Measurements from ENCODE around the gene KIF3C.
"Not testable (repeated sequence)": the region's sequence is repeated elsewhere in the genome, so short reads cannot be mapped to it uniquely, and the experiment has no call there.

Gene KIF3C

DNA sequence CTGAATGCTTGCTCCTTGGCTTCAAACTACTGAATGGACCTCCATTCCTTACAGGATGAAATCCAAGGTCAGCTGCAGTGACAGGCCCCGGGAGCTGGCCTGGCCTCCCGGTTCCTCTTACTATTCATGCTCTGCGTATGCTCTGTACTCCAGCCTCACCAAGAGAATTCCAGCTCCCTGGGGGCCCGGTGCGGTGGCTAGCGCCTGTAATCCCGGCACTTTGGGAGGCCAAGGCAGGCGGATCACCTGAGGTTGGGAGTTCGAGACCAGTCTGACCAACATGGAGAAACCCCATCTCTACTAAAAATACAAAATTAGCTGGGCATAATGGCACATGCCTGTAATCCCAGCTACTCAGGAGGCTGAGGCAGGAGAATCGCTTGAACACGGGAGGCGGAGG, 23.7 kb downstream of the KIF3C start:
- not testable (repeated sequence) for DNase-seq

DNA sequence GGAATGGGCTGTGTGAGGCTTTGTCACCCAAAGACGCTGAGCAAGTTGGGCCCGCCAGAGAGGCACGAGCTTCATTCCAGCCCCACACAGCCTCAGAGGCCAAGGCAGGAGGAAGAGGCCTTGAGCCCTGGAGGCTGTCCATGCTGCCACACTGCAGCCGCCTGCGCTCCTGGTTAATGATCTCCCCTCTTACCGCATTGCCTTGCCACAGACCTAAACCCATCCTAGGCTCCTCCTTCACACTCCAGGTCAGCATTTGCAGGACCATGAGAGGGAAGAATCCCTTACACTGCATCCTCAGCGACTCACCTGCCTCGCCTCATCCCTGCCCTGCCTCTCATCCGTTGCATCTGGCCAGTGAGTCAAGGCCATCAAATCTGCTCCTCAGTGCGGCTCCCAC, 24.6 kb downstream of the KIF3C start:
- no peak for DNase-seq

DNA sequence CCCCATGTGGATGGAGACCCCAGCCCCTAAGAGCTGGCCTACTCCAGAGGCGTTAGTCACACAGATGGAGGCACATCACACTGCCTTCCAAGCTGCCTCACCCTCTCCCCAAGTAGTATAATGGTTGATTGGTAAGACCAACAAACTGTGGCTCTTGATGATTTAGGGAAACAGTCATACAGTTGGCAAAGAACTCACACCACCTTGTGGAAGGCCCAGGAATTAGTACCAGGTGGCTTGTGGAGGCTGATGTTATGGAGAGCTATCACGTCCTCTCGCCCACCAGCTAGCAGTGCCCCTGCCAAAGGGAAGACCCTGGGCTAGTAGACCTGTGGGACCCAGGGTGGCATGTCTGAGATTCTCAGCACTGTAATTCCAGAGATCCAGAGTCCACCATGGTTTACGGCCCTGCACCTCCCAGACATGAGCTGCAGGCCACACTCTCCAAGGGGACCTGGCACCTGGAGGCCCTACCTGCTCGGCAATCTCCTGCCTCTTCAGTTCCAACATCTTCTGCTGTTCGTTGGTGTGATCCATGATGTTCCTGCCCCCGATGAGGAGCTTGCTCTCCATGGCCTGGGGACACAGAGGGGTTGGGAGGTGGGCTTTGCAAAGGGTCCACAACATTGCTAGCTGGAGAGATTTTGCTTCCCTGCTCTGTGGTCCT, 26.3 kb downstream of the KIF3C start:
- no peak for DNase-seq

- no peak for DNase-seq
These were observed 27.3 kb downstream of the KIF3C start for GRCh38 chr2:25955036-25955435.

DNA sequence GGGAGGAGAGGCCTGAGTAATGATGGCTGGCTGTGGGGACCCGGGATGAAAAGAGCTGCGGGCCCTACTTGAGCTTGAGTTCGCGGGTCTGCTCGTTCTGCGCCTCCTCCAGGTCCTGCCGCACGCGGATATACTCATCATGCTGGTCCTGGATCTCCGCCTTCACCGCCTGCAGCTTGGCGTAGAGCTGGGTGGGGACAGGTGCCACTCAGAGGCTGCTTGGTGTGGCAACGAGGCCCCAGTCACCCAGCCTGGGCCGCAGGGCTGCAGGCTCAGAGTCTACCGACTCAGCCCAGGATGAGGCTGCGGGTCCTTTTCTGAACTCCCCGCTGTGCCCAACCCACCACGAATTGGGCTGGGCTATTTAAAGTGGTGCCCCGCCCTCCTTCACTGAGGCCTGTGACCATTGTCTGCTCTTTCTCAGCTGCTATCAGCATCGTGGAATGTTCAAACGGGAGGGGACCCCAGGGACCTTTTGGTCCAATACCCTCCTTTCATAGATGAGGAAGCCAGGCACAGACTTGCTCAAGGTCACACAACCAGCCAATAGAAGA, 28.0 kb downstream of the KIF3C start:
- no peak for DNase-seq

GRCh38 chr2:25951071-25951547, 31.2 kb downstream of the KIF3C start:
- DNase-seq = peak; percentile 81

- DNase-seq = no peak
These were observed 33.9 kb downstream of the KIF3C start for GRCh38 chr2:25948437-25948836.

GRCh38 chr2:25941042-25941441, 41.3 kb downstream of the KIF3C start:
- DNase-seq = no peak

- no peak for DNase-seq
These were observed 43.0 kb downstream of the KIF3C start for GRCh38 chr2:25939257-25939668.

GRCh38 chr2:25938345-25938744, 44.0 kb downstream of the KIF3C start:
- DNase-seq = no peak

- no peak for DNase-seq
These were observed 45.3 kb downstream of the KIF3C start for GRCh38 chr2:25936889-25937545.

- DNase-seq = no peak
These were observed 48.7 kb downstream of the KIF3C start for GRCh38 chr2:25933622-25934021.

DNA sequence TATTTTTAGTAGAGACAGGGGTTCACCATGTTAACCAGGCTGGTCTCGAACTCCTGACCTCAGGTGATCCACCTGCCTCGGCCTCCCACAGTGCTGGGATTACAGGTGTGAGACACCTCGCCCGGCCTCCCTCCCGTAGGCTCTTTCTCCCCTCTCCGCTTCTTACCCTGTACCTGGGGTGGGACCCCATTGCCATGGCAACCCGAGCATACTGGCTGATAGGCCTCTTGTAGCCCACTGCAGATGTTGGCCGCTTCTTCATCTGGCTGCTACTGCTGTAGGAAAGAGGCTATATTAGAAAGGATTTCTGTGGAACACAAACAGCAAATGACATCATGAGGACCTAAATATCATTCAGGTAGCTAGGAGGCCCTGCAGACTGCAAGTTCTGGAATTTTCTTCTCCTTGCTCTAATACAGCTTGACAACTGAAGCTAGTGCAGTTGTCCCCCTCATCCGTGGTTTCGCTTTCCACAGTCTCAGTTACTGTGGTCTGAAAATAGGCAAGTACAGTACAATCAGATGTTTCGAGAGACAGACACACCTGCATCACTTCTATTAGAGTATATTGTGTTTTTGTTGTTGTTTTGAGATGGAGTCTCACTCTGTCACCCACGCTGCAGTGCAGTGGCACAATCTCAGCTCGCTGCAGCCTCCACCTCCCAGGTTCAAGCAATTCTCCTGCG, 52.4 kb downstream of the KIF3C start:
- DNase-seq = no peak

DNA sequence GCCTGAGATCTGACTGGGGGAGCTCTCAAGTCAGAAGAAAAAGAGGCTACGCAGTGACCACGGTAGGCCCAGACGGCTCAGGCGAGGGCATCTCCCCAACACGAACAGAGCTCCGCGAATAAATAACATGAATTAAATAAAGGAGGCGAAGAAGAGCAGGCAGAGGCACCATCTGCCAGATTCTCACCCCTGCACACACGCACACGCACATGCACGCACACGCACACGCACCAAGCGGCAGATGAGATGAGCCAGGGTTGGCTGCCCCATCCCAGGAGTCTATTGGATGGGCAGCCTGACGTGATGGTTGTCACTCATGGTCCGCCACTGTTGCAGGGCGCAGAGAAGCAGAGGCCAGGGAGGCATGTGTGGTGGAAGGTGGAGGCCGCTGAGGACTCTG, 53.6 kb downstream of the KIF3C start:
- no peak for DNase-seq

DNA sequence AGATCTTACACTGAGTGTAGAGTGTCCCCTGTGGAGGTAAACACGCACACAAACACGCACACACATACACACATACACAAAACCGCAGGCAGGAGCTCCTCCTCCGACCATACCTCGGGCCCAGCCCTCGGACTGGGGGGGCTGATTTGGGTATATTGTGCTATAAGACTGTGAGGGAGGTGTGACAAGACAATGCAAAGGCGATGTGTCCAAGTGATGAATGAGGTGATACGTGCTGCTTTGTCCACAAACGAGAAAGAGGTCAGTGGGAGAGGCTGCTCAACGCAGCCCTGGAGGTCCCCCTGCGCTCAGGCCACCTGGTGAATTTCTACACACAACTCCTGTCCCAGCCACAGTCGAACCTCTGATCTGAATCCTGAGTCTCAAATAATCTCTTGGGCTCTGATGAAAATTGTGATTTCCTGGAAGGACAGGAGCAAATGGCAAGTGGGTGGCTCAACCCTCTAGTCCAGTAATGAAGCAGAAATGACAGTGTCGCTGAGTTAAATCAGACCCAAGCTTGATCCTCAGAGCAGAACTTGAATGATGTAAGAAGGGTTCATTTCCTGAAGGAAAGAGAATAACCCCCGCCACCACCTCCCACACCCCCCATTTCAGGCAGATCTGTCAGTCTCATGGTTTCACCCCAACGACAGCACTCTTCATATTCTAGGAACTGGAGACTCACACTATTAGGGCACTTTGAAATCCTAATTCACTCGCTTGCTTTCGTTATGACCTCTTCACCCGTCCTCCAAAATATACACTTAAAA, 55.1 kb downstream of the KIF3C start:
- no peak for DNase-seq

DNA sequence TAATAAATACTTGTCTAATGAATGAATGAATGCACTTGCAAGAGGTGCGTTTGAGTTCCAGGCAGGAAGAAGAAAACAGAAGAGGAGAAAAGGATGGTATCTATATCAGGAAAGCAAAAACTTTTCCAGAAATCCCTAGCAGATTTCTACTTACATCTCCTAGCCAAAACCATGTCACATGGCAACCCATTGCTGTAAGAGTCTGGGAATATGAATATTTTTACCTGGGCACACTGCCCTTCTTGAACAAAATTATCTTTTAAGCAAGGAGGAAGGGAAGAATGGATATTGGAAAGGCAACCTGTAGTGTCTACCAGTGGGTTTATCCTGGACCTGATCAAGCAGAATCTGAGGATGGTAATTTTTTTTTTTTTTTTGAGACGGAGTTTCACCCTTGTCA, 59.8 kb downstream of the KIF3C start:
- no peak for DNase-seq

DNA sequence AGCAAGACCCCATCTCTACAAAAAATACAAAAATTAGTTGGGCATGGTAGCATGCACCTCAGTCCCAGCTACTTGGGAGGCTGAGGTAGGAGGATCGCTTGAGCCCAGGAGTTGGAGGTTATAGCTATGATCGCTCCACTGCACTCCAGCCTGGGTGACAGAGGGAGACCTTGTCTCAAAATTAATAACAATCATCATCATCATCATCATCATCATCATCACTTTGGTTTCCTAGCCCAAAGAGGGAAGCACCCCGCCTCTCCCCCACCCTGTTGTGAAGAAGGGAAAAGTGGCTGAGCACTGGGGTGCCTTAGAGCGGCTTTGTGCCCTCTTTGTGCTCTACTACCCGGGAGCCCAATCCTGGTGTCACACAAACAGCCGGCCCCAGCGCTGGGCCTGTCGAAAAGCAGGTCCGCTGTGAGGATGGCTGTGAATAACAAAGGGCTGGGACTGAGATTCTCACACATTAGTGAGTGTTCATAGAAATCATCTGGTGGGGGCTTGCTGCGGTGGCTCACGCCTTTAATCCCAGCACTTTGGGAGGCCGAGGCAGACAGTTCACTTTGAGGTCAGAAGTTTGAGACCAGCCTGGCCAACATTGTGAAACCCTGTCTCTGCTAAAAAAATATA, 61.4 kb downstream of the KIF3C start:
- no peak for DNase-seq

DNA sequence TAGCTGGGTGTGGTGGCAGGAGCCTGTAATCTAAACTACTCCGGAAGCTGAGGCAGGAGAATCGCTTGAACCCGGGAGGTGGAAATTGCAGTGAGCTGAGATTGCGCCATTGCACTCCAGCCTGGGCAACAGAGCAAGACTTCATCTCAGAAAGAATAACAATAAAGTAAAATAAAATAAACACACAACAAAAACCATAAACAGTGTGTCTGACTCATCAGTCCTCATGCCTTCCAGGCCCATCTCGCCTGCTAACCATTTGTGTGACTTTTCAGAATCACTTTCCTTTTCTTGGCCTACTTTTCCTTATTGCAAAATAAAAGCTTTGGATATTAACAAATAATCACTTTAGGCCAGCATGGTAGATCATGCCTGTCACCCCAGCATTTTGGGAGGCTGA, 62.0 kb downstream of the KIF3C start:
- DNase-seq = no peak

- DNase-seq = no peak
These were observed 64.5 kb downstream of the KIF3C start for GRCh38 chr2:25917832-25918231.

DNA sequence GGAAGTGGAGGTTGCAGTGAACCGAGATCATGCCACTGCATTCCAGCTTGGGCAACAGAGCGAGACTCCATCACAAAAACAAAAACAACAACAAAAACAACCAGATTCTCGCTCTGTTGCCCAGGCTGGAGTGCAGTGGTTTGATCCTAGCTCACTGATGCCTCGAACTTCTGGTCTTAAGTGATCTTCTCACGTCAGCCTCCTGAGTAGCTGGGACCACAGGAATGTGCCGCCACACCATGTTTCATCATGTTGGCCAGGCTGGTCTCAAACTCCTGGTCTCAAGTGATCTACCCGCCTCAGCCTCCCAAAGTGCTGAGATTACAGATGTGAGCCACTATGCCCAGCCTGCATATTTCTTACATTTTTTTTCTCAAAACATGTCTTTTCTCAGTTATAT, 64.9 kb downstream of the KIF3C start:
- not testable (repeated sequence) for DNase-seq

GRCh38 chr2:25915944-25916772, 66.1 kb downstream of the KIF3C start:
- not testable (repeated sequence) for DNase-seq

DNA sequence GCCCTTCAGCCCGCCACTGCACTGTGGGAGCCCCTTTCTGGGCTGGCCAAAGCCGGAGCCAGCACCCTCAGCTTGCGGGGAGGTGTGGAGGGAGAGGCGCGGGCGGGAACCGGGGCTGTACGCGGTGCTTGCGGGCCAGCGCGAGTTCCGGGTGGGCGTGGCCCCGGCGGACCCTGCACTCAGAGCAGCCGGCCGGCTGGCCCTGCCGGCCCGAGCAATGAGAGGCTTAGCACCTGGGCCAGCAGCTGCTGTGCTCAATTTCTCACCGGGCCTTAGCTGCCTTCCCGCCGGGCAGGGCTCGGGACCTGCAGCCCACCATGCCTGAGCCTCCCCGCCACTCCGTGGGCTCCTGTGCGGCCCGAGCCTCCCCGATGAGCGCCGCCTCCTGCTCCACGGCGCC, 66.9 kb downstream of the KIF3C start:
- not testable (repeated sequence) for DNase-seq
